GM12878 (cell line): ENCODE results near the gene COMMD10. TPM values are rescaled to one million over a fixed set of nuclear protein-coding genes. Genes with fewer than 3 reads are reported as not detected.

Source experiments
- ATAC-seq: fragments of 200-7000 bp; cut with Tn5 transposase; 3 replicates; pipeline ENCODE4 v1.9.1; 2020; ENCODE audit warnings: mild to moderate bottlenecking, moderate library complexity
- BruUV-seq: library from RNA; stranded (reverse); fragments of 400-500 nt; replicated peaks from 2 replicates; lab custom pipeline; 2021; lab: Mats Ljungman, UMichigan
- CTCF ChIA-PET: fragments of 300-600 bp; sonication (Branson Sonifier 250); formaldehyde crosslinking; extraction: SDS; loops from one replicate; lab custom pipeline; 2021; ENCODE audit warnings: inconsistent platforms; lab: Yijun Ruan, JAX
- POLR2A ChIA-PET: fragments of 350-600 bp; formaldehyde crosslinking; extraction: SDS; loops from one replicate; lab custom pipeline; 2021; ENCODE audit warnings: inconsistent platforms; lab: Charles Lee
- RAD21 ChIA-PET: fragments of 300-600 bp; sonication (Branson Sonifier 250); formaldehyde crosslinking; loops from one replicate; lab custom pipeline; 2023; ENCODE audit warnings: antibody characterized with exemption; ENCODE audit not compliant: unreplicated experiment; lab: Charles Lee
- SMC1A ChIA-PET: fragments of 300-600 bp; sonication (Branson Sonifier 250); formaldehyde crosslinking; loops from one replicate; lab custom pipeline; 2023; ENCODE audit not compliant: unreplicated experiment, uncharacterized antibody; lab: Charles Lee
- DNase-seq: peaks from one replicate; pipeline ENCODE4 v3.0.0-alpha.2; 2011; ENCODE audit warnings: low read depth, low spot score
- FAIRE-seq: peaks from 3 replicates; lab custom pipeline; 2011; peaks lifted over from hg19 to GRCh38; lab: Jason Lieb, UNC
- H2AFZ ChIP-seq: 2 replicates; pipeline ENCODE4 v1.6.0; 2011; ENCODE audit warnings: low read depth, low read length, control low read depth; ENCODE audit not compliant: control insufficient read depth
- H3K27ac ChIP-seq: 2 replicates; pipeline ENCODE4 v1.5.1; 2011; ENCODE audit warnings: control low read depth; ENCODE audit not compliant: control insufficient read depth, insufficient read depth
- H3K27me3 ChIP-seq, 2 experiments: replicated peaks in 1 of 2; 2 replicates each; pipeline versions ENCODE4 v1.6.0 to v1.6.1; 2011; ENCODE audit warnings: low read length in 1 of 2; ENCODE audit not compliant: control insufficient read depth in 2 of 2, insufficient read depth in 2 of 2
- H3K36me3 ChIP-seq, 2 experiments: 2 replicates each; pipeline ENCODE4 v1.5.1; 2011; ENCODE audit warnings: low read length in 1 of 2; ENCODE audit not compliant: control insufficient read depth in 2 of 2, insufficient read depth in 2 of 2
- H3K4me1 ChIP-seq: 2 replicates; pipeline ENCODE4 v1.6.1; 2011; ENCODE audit warnings: mild to moderate bottlenecking, low read length, moderate library complexity, mixed read lengths; ENCODE audit not compliant: control insufficient read depth, insufficient read depth
- H3K4me2 ChIP-seq: 2 replicates; pipeline ENCODE4 v1.6.0; 2011; ENCODE audit warnings: control low read depth; ENCODE audit not compliant: control insufficient read depth, insufficient read depth
- H3K4me3 ChIP-seq: fragments of 200-600 bp; sonication (generic); 2 replicates; pipeline ENCODE4 v1.5.1; 2016
- H3K79me2 ChIP-seq: 2 replicates; pipeline ENCODE4 v1.6.0; 2011; ENCODE audit warnings: low read length; ENCODE audit not compliant: control insufficient read depth, insufficient read depth
- H3K9ac ChIP-seq: 2 replicates; pipeline ENCODE4 v1.8.0; 2011; ENCODE audit warnings: low read length, control low read depth, mixed read lengths; ENCODE audit not compliant: control insufficient read depth, insufficient read depth
- H3K9me3 ChIP-seq: replicated peaks from 3 replicates; pipeline ENCODE4 v1.5.1; 2011; ENCODE audit warnings: mild to moderate bottlenecking, low read length; ENCODE audit not compliant: control insufficient read depth, insufficient read depth
- H4K20me1 ChIP-seq: 2 replicates; pipeline ENCODE4 v1.6.0; 2011; ENCODE audit not compliant: control insufficient read depth, insufficient read depth
- ATF7 ChIP-seq: fragments of 450-650 bp; IDR thresholded peaks from 2 replicates; pipeline ENCODE4 v1.6.1; 2016; ENCODE audit warnings: low read depth, mild to moderate bottlenecking
- CBFB ChIP-seq: IDR thresholded peaks from 2 replicates; pipeline ENCODE4 v1.6.1; 2016; ENCODE audit warnings: antibody characterized with exemption, low read depth
- CHD4 ChIP-seq: fragments of 200-600 bp; sonication (generic); IDR thresholded peaks from 2 replicates; pipeline ENCODE4 v1.6.1; 2016; ENCODE audit warnings: mild to moderate bottlenecking
- ELK1 ChIP-seq: IDR thresholded peaks from 2 replicates; pipeline ENCODE4 v1.6.1; 2012; ENCODE audit warnings: low read depth, low read length, improper control_type of control experiment
- ETV6 ChIP-seq, 2 experiments: fragments of 450-650 bp in 1 of 2; IDR thresholded peaks in 1 of 2; conservative IDR thresholded peaks in 1 of 2; 2 replicates each; pipeline ENCODE4 v1.6.1; 2014; ENCODE audit warnings: antibody characterized with exemption in 1 of 2, borderline replicate concordance in 1 of 2, low read depth in 1 of 2, mild to moderate bottlenecking in 1 of 2, moderate library complexity in 1 of 2
- MEF2B ChIP-seq: fragments of 450-650 bp; IDR thresholded peaks from 2 replicates; pipeline ENCODE4 v1.6.1; 2018; ENCODE audit warnings: mild to moderate bottlenecking, moderate library complexity; ENCODE audit not compliant: partially characterized antibody, poor library complexity, severe bottlenecking
- NR2F1 ChIP-seq: fragments of 450-650 bp; conservative IDR thresholded peaks from 2 replicates; pipeline ENCODE4 v1.6.1; 2017; ENCODE audit warnings: mild to moderate bottlenecking
- PAX8 ChIP-seq: fragments of 450-650 bp; IDR thresholded peaks from 2 replicates; pipeline ENCODE4 v1.6.1; 2017; ENCODE audit warnings: mild to moderate bottlenecking, moderate library complexity
- RCOR1 ChIP-seq: conservative IDR thresholded peaks from 2 replicates; pipeline ENCODE4 v1.6.1; 2012; ENCODE audit warnings: low read depth, low read length, improper control_type of control experiment
- RUNX3 ChIP-seq: IDR thresholded peaks from 2 replicates; pipeline ENCODE4 v1.6.1; 2012; ENCODE audit warnings: low read length, inconsistent platforms
- SRF ChIP-seq, 2 experiments: IDR thresholded peaks; 2 replicates each; pipeline ENCODE4 v1.6.1; 2011; ENCODE audit warnings: low read depth in 2 of 2, low read length in 2 of 2, mild to moderate bottlenecking in 1 of 2, moderate library complexity in 1 of 2
- ZNF217 ChIP-seq: fragments of 450-650 bp; IDR thresholded peaks from 2 replicates; pipeline ENCODE4 v1.6.1; 2017; ENCODE audit warnings: antibody characterized with exemption, mild to moderate bottlenecking
- WGBS: methylation state at CpG from one replicate; pipeline ENCODE4 v1.1.6; 2016; ENCODE audit warnings: low lambda C conversion rate; ENCODE audit not compliant: insufficient replicate concordance, insufficient coverage; ENCODE audit errors: missing lambda C conversion rate; 5-methylcytosine and 5-hydroxymethylcytosine counted together
- in situ Hi-C: fragments of 300-500 bp; cut with MboI; formaldehyde crosslinking; loops from 9 replicates; pipeline ENCODE4 v1.14.3; 2018; ENCODE audit warnings: mixed read lengths
- intact Hi-C: fragments of 100-400 bp; cut with micrococcal nuclease; formaldehyde crosslinking; loops from one replicate; pipeline ENCODE4 v1.14.2; 2022; ENCODE audit not compliant: unreplicated experiment
- polyA plus RNA-seq, 11 experiments: library from polyadenylated mRNA; depleted of rRNA in 4 of 11; unstranded in 6 of 11; stranded (reverse) in 5 of 11; fragments of >200 nt; fragmentation: Nextera tagmentation in 4 of 11; fragmentation: Illumina TruSeq in 1 of 11; extraction: Ambion mirVana in 4 of 11; extraction: Trizol in 1 of 11; gene quantifications; 1 replicate in 1 of 11; 2 replicates in 10 of 11; pipeline versions ENCODE4 v1.2.1 to v1.2.3, GENCODE V29; 2011 to 2016; ENCODE audit warnings: inconsistent platforms in 2 of 11, missing spikeins in 2 of 11, low read depth in 1 of 11
- total RNA-seq, 4 experiments: library from RNA; depleted of rRNA in 3 of 4; stranded (reverse); fragments of >200 nt in 3 of 4; fragmentation: Illumina TruSeq in 1 of 4; extraction: Trizol in 1 of 4; gene quantifications; 2 replicates each; pipeline versions ENCODE4 v1.2.1 to v1.2.3, GENCODE V29; 2013 to 2021

COMMD10 gene
- total and polyA plus RNA-seq, 10 of the 15 experiments (the other 5 are each of a cell fraction or from before 2014, with no cell fraction given): 19.6 to 98.7 (median 28.0) TPM

- intact Hi-C loops: no loop called here
- peak; percentile 54 for ATAC-seq
- Histone ChIP-seq H3K27ac (no peak overlapping the region), H3K79me2 (no peaks in the 10 kb centered on the region), H4K20me1 (no peaks in the 10 kb centered on the region), H3K4me1 (no peaks in the 10 kb centered on the region), H3K27me3 (no peaks in the 10 kb centered on the region), H3K9ac (no peak overlapping the region), H2AFZ (no peak overlapping the region), H3K9me3 (no peaks in the 10 kb centered on the region; the same call in 2 of the 3 replicates), H3K4me3 (no peak overlapping the region), H3K4me2 (no peak overlapping the region), H3K36me3 (peaks cover 0 to 8% of the 10 kb centered on the region in 2 experiments; a peak in 1 of 4 replicates)
- no peak for DNase-seq
- in situ Hi-C loops: no loop called here
- no peak for TF ChIP-seq PAX8
- no peak for TF ChIP-seq SRF (IDR thresholded peaks at IDR 0.05; ENCODE audit: low read depth in 2 of 2, low read length in 2 of 2)
- TF ChIP-seq MEF2B: no peak
- TF ChIP-seq CBFB: no peak
- TF ChIP-seq ATF7: no peak
- no peak for TF ChIP-seq ZNF217
- no peak for TF ChIP-seq ELK1
- no peak for TF ChIP-seq NR2F1
- TF ChIP-seq RCOR1: no peak
- TF ChIP-seq CHD4: no peak
- TF ChIP-seq RUNX3: no peak
- TF ChIP-seq ETV6 (conservative IDR thresholded peaks at IDR 0.05 in 1 of 2, IDR thresholded peaks at IDR 0.05 in 1 of 2; ENCODE audit: borderline replicate concordance in 1 of 2, low read depth in 1 of 2): no peak
- ChIA-PET POLR2A (no interaction called here), CTCF (interaction anchor here (1.4 kb wide), 1 partner anchor 103 kb away, joined by 3 read pairs; no protein-coding TSS in a partner anchor), RAD21 (interaction anchor here (1.5 kb wide), 1 partner anchor 57 kb away, joined by 5 read pairs; no protein-coding TSS in a partner anchor), SMC1A (interaction anchor here (1.8 kb wide), 1 partner anchor 57 kb away, joined by 3 read pairs; no protein-coding TSS in a partner anchor)
- no TSS peak for BruUV-seq
- no peak for FAIRE-seq
- 94% methylated on average over 1 of the region's 1 CpG for WGBS
Measured at GRCh38 chr5:116301110-116301509, 216.3 kb downstream of the COMMD10 start.
